HG02763 (cell line): ENCODE measurements around the gene MYBL2.
"Not testable (repeated sequence)": the region's sequence is repeated elsewhere in the genome, so short reads cannot be mapped to it uniquely, and the experiment has no call there.

Experiments used
- ATAC-seq: cut with Tn5 transposase; IDR thresholded peaks from one replicate; pipeline ENCODE4 v1.9.1; 2021; ENCODE audit warnings: mild to moderate bottlenecking, moderate library complexity; ENCODE audit not compliant: unreplicated experiment

The MYBL2 gene

GRCh38 chr20:43749734-43750294 lies 82.9 kb downstream of the MYBL2 start:
- ATAC-seq, result no peak

GRCh38 chr20:43750774-43751166 lies 83.9 kb downstream of the MYBL2 start:
- ATAC-seq, result no peak

GRCh38 chr20:43751167-43752050 lies 84.5 kb downstream of the MYBL2 start:
- peak; percentile 76 for ATAC-seq

- ATAC-seq, result no peak
Measured at GRCh38 chr20:43752051-43752360, 85.1 kb downstream of the MYBL2 start.

- peak; percentile 50 for ATAC-seq
Measured at GRCh38 chr20:43752561-43753301, 85.8 kb downstream of the MYBL2 start.

GRCh38 chr20:43755390-43755789 lies 88.5 kb downstream of the MYBL2 start:
- no peak for ATAC-seq

GRCh38 chr20:43755851-43756250 lies 88.9 kb downstream of the MYBL2 start:
- ATAC-seq, result no peak

- ATAC-seq, result not testable (repeated sequence)
Measured at GRCh38 chr20:43757888-43758287, 91.0 kb downstream of the MYBL2 start.

GRCh38 chr20:43761386-43762340 lies 94.7 kb downstream of the MYBL2 start:
- no peak for ATAC-seq

- ATAC-seq, result no peak
Measured at GRCh38 chr20:43762911-43763310, 96.0 kb downstream of the MYBL2 start.

- ATAC-seq, result no peak
Measured at GRCh38 chr20:43765916-43766315, 99.0 kb downstream of the MYBL2 start.
